Measurements from ENCODE around the gene KCNG2. TPM values are rescaled to one million over a fixed set of nuclear protein-coding genes. Genes with fewer than 3 reads are reported as not detected.
A peak's percentile ranks its signal among the peaks of the same experiment; 100 is the strongest.

Gene KCNG2
- total and polyA plus RNA-seq, 2 of the 13 experiments (the other 11 are each of a cell fraction or from before 2014, with no cell fraction given): not detected

GRCh38 chr18:79804130-79804787 lies 6.5 kb downstream of the KCNG2 start:
- H3K4me3 ChIP-seq (replicated peaks in 1 of 3; ENCODE audit: insufficient read depth in 1 of 3, low read depth in 2 of 3, low read length in 3 of 3): no peak overlapping the region; a peak in 1 of 6 replicates
- in situ Hi-C loops (cut with HindIII; ENCODE audit: extremely low pct_ligation_motif_present, low pct_unique_long_range_greater_than_20kb): no loop called here
- ATAC-seq (peak; percentile 88), FAIRE-seq (no peak), DNase-seq (ENCODE audit: low spot score) (no peak)
- H3K4me2 ChIP-seq (ENCODE audit: low read depth, low read length): no peak overlapping the region
- WGBS (ENCODE audit: low lambda C conversion rate): 1% methylated on average over 3 of the region's 15 CpGs
- H3K9ac ChIP-seq (ENCODE audit: insufficient read depth, low read depth, low read length): no peak overlapping the region
- H3K27ac ChIP-seq (ENCODE audit: extremely low read length, insufficient read depth, low read length): no peak overlapping the region
- ChIA-PET POLR2A (no interaction called here), CTCF (ENCODE audit: low intra/inter-chr PET ratio, low total read pairs) (no interaction called here)
- 0 out of 2 replicates have a peak, but pooled peaks have one; percentile 19 for TF ChIP-seq ZNF292 (CRISPR knock-in tag; IDR thresholded peaks at IDR 0.05; ENCODE audit: borderline replicate concordance, low read depth)
- TF ChIP-seq HNF4A (CRISPR knock-in tag; IDR thresholded peaks at IDR 0.05): peak; percentile 38; the same call in 1 of the 2 replicates
- TF ChIP-seq HIC2 (CRISPR knock-in tag; IDR thresholded peaks at IDR 0.05; ENCODE audit: low read depth): peak; percentile 61; the same call in 1 of the 2 replicates
- 0 out of 2 replicates have a peak, but pooled peaks have one; percentile 18 for TF ChIP-seq ZNF788 (CRISPR knock-in tag; IDR thresholded peaks at IDR 0.05; ENCODE audit: borderline replicate concordance)
- TF ChIP-seq HMG20A (CRISPR knock-in tag; IDR thresholded peaks at IDR 0.05; ENCODE audit: borderline replicate concordance): no peak
- TF ChIP-seq KDM5B (CRISPR knock-in tag; IDR thresholded peaks at IDR 0.05; ENCODE audit: borderline replicate concordance): peak; percentile 31; the same call in 1 of the 2 replicates
- no peak for TF ChIP-seq CAMTA2 (CRISPR knock-in tag; IDR thresholded peaks at IDR 0.05; ENCODE audit: borderline replicate concordance)
- TF ChIP-seq UBTF (CRISPR knock-in tag; IDR thresholded peaks at IDR 0.05): peak; percentile 31; the same call in 1 of the 2 replicates
- no peaks in the 10 kb centered on the region for H3K79me2 ChIP-seq (ENCODE audit: insufficient read depth, low read length)
- no peaks in the 10 kb centered on the region for H4K20me1 ChIP-seq (ENCODE audit: insufficient read depth, low read length)
- no peaks in the 10 kb centered on the region for H3K36me3 ChIP-seq (replicated peaks in 1 of 2; ENCODE audit: control insufficient read depth in 1 of 2, insufficient read depth in 2 of 2, low read length in 2 of 2)
- H2AFZ ChIP-seq (ENCODE audit: low read length): no peak overlapping the region
- intact Hi-C loops (cut with micrococcal nuclease; ENCODE audit: unreplicated experiment): no loop called here
- peaks cover 7 to 71% of the 10 kb centered on the region in 2 experiments; a peak in 3 of 5 replicates for H3K27me3 ChIP-seq (ENCODE audit: control insufficient read depth in 1 of 2, insufficient read depth in 2 of 2, low read length in 2 of 2)
- no TSS peak for BruUV-seq (replicated peaks)
- peaks cover 7% of the 10 kb centered on the region for H3K4me1 ChIP-seq (ENCODE audit: insufficient read depth, low read length)
- H3K9me3 ChIP-seq (ENCODE audit: low read length): no peaks in the 10 kb centered on the region

Data from HepG2 (cell line).